Neural progenitor cell (in vitro differentiated cells): ENCODE measurements around the gene CARMIL1. TPM values are rescaled to one million over a fixed set of nuclear protein-coding genes. Genes with fewer than 3 reads are reported as not detected.

ENCODE experiments used
- DNase-seq: peaks from one replicate; pipeline ENCODE4 v3.0.0-alpha.2; 2016; ENCODE audit warnings: low spot score
- H2AFZ ChIP-seq: fragments of 200-600 bp; sonication (generic); replicated peaks from 2 replicates; pipeline ENCODE4 v1.6.1; 2016; ENCODE audit warnings: antibody characterized with exemption
- H3F3A ChIP-seq: fragments of 200-600 bp; sonication (generic); 2 replicates; pipeline ENCODE4 v1.6.1; 2016; ENCODE audit warnings: antibody characterized with exemption, low read depth
- H3K27ac ChIP-seq: fragments of 200-600 bp; sonication (generic); 2 replicates; pipeline ENCODE4 v1.5.1; 2016; ENCODE audit warnings: mild to moderate bottlenecking
- H3K27me3 ChIP-seq: fragments of 200-600 bp; sonication (generic); 2 replicates; pipeline ENCODE4 v1.6.1; 2016; ENCODE audit warnings: mild to moderate bottlenecking, moderate library complexity
- H3K36me3 ChIP-seq: fragments of 200-600 bp; sonication (generic); 2 replicates; pipeline ENCODE4 v1.5.1; 2016
- H3K4me1 ChIP-seq: fragments of 200-600 bp; sonication (generic); 2 replicates; pipeline ENCODE4 v1.6.1; 2016; ENCODE audit warnings: mixed run types
- H3K4me2 ChIP-seq: fragments of 200-600 bp; sonication (generic); 2 replicates; pipeline ENCODE4 v1.6.1; 2016
- H3K4me3 ChIP-seq: fragments of 200-600 bp; sonication (generic); 2 replicates; pipeline ENCODE4 v1.5.1; 2016
- H3K79me2 ChIP-seq: fragments of 200-600 bp; sonication (generic); 2 replicates; pipeline ENCODE4 v1.6.1; 2016; ENCODE audit warnings: low read depth
- H3K9ac ChIP-seq: fragments of 200-600 bp; sonication (generic); 2 replicates; pipeline ENCODE4 v1.6.1; 2016
- H3K9me3 ChIP-seq: fragments of 200-600 bp; sonication (generic); 2 replicates; pipeline ENCODE4 v1.5.1; 2016; ENCODE audit warnings: low read depth
- H4K20me1 ChIP-seq: fragments of 200-600 bp; sonication (generic); 2 replicates; pipeline ENCODE4 v1.6.1; 2016; ENCODE audit warnings: low read depth
- H3K27ac Mint-ChIP-seq: 3 replicates; pipeline ENCODE4 v1.8.0; 2021; ENCODE audit warnings: mixed read lengths
- H3K27me3 Mint-ChIP-seq: 2 replicates; pipeline ENCODE4 v1.8.0; 2022; ENCODE audit warnings: low read depth, mild to moderate bottlenecking, inconsistent platforms, moderate library complexity, mixed read lengths; ENCODE audit not compliant: insufficient read depth
- H3K36me3 Mint-ChIP-seq: 3 replicates; pipeline ENCODE4 v1.8.0; 2021; ENCODE audit warnings: mixed read lengths
- H3K4me1 Mint-ChIP-seq: 3 replicates; pipeline ENCODE4 v1.8.0; 2021; ENCODE audit warnings: mixed read lengths
- H3K4me3 Mint-ChIP-seq: 3 replicates; pipeline ENCODE4 v1.8.0; 2021; ENCODE audit warnings: mild to moderate bottlenecking, moderate library complexity, mixed read lengths
- H3K9me3 Mint-ChIP-seq: 3 replicates; pipeline ENCODE4 v1.8.0; 2020; ENCODE audit warnings: mixed read lengths
- EZH2 ChIP-seq: fragments of 200-600 bp; sonication (generic); IDR thresholded peaks from 2 replicates; pipeline ENCODE4 v1.6.1; 2017; ENCODE audit warnings: antibody characterized with exemption, mild to moderate bottlenecking, moderate library complexity
- EZH2phosphoT487 ChIP-seq: fragments of 200-600 bp; sonication (generic); IDR thresholded peaks from 2 replicates; pipeline ENCODE4 v1.6.1; 2017; ENCODE audit warnings: antibody characterized with exemption
- total RNA-seq: library from RNA; depleted of rRNA; stranded (reverse); fragments of >200 nt; gene quantifications from 2 replicates; pipeline ENCODE4 v1.2.3, GENCODE V29; 2015; ENCODE audit warnings: low replicate concordance
- TF ChIP-seq, protein P1 (sequence below): fragments of 200-600 bp; sonication (generic); IDR thresholded peaks from 2 replicates; pipeline ENCODE4 v1.5.1; 2017; ENCODE audit warnings: antibody characterized with exemption, mild to moderate bottlenecking

Gene CARMIL1
- total RNA-seq, 1 donor from 2014 or later, result 13.3 TPM

DNA sequence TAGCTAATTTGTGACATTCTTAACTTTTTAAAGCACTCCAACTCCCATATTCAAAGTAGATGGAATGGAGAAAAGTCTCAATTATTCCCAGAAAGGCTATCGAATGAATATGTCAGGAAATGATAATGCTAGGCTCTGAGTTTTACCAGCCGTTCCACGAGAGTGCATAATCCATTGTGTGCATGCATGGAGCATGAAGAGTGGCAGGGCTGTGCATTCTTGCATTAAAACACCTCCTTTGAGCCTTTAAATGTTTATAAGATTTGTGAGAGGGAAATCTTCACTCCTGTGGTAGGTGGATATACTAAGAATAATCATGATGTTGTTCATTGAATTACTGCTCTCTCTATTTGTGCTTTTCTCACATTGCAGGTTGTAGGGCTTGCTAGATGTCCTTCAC, 178.3 kb downstream of the CARMIL1 start:
- peaks cover 2% of the 10 kb centered on the region for H3K36me3 Mint-ChIP-seq
- Histone ChIP-seq H2AFZ (no peak overlapping the region), H3K27ac (no peak overlapping the region), H3K9me3 (no peaks in the 10 kb centered on the region), H3K4me2 (no peak overlapping the region), H3F3A (peaks cover 14% of the 10 kb centered on the region), H3K36me3 (no peaks in the 10 kb centered on the region), H3K4me1 (peaks cover 18% of the 10 kb centered on the region), H3K27me3 (no peaks in the 10 kb centered on the region), H4K20me1 (no peaks in the 10 kb centered on the region), H3K9ac (no peak overlapping the region), H3K4me3 (no peak overlapping the region), H3K79me2 (no peaks in the 10 kb centered on the region)
- H3K27ac Mint-ChIP-seq, result no peak overlapping the region
- H3K9me3 Mint-ChIP-seq, result no peaks in the 10 kb centered on the region
- H3K27me3 Mint-ChIP-seq, result peaks cover 4% of the 10 kb centered on the region
- DNase-seq, result no peak
- peaks cover 38% of the 10 kb centered on the region for H3K4me1 Mint-ChIP-seq
- H3K4me3 Mint-ChIP-seq, result no peak overlapping the region
- no peak for TF ChIP-seq EZH2phosphoT487
- no peak for TF ChIP-seq EZH2
- TF ChIP-seq, protein P1, sequence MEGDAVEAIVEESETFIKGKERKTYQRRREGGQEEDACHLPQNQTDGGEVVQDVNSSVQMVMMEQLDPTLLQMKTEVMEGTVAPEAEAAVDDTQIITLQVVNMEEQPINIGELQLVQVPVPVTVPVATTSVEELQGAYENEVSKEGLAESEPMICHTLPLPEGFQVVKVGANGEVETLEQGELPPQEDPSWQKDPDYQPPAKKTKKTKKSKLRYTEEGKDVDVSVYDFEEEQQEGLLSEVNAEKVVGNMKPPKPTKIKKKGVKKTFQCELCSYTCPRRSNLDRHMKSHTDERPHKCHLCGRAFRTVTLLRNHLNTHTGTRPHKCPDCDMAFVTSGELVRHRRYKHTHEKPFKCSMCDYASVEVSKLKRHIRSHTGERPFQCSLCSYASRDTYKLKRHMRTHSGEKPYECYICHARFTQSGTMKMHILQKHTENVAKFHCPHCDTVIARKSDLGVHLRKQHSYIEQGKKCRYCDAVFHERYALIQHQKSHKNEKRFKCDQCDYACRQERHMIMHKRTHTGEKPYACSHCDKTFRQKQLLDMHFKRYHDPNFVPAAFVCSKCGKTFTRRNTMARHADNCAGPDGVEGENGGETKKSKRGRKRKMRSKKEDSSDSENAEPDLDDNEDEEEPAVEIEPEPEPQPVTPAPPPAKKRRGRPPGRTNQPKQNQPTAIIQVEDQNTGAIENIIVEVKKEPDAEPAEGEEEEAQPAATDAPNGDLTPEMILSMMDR, result no peak

DNA sequence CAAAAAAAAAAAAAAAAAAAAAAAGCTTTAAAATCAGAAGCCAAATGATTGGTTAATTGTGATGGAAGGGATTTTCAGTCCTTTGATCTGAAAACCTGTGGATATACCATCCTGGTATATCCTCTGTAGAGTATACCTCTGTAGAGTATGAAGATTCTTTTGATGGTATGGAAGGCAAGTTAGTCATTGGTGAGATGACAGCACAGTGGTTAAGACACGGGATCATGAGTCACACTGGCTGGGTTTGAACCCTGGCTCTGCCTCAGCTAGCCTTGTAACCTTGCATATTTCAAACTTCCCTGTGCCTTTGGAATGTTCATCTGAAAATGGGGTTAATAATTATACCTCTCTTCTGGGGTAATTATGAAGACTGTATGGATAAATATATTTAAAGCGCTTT, 179.3 kb downstream of the CARMIL1 start:
- Histone ChIP-seq H3K36me3 (no peaks in the 10 kb centered on the region), H3F3A (peaks cover 23% of the 10 kb centered on the region), H3K4me2 (no peak overlapping the region), H3K79me2 (no peaks in the 10 kb centered on the region), H4K20me1 (no peaks in the 10 kb centered on the region), H3K27ac (no peak overlapping the region), H3K9me3 (no peaks in the 10 kb centered on the region), H3K27me3 (no peaks in the 10 kb centered on the region), H2AFZ (no peak overlapping the region), H3K4me3 (no peak overlapping the region), H3K4me1 (peaks cover 27% of the 10 kb centered on the region), H3K9ac (no peak overlapping the region)
- DNase-seq, result no peak
- Mint-ChIP-seq H3K9me3 (no peaks in the 10 kb centered on the region), H3K4me3 (no peak overlapping the region), H3K36me3 (peaks cover 3% of the 10 kb centered on the region), H3K4me1 (peaks cover 42% of the 10 kb centered on the region), H3K27ac (no peak overlapping the region), H3K27me3 (peaks cover 4% of the 10 kb centered on the region)
- TF ChIP-seq, protein P1, result no peak

DNA sequence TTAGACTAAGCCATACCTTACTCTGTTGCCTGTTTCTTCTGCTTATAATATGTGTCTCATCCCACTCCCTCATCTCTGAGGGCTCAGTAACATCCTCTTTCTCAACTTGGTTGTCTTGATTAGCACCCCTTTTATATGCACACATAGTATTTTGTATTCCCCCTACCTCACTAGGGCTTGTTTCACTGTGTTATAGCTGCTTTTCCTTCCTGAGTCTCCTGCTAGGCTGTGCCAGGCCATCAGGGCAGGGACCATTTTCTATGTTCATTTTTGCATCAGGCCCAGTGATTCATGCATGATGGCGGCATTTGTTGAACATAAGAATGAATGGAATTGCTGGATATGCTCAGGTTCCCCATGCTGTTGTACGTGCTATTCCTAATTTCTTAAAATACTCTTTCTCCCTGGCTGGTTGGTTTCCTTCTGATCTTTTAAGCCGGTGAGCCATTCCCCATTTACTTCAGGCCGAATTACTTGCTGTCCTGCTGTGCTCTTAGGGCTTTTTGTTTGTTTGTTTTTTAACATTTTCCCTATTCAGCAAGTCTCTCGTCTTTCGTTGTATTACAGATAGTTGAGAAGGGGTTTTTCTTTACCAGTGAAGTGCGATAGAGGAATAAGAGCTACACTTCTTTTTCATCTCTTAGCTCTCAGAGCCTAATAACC, 183.2 kb downstream of the CARMIL1 start:
- Histone ChIP-seq H3K27me3 (no peaks in the 10 kb centered on the region), H3K9me3 (no peaks in the 10 kb centered on the region), H3K4me3 (peak overlapping the region; percentile 17), H3K4me1 (peaks cover 27% of the 10 kb centered on the region), H4K20me1 (no peaks in the 10 kb centered on the region), H3K9ac (no peak overlapping the region), H3K36me3 (no peaks in the 10 kb centered on the region), H3K27ac (peak overlapping the region; percentile 69), H3K4me2 (peak overlapping the region; percentile 61), H3K79me2 (no peaks in the 10 kb centered on the region), H3F3A (peaks cover 24% of the 10 kb centered on the region), H2AFZ (no peak overlapping the region)
- H3K36me3 Mint-ChIP-seq, result peaks cover 4% of the 10 kb centered on the region
- H3K4me1 Mint-ChIP-seq, result peaks cover 27% of the 10 kb centered on the region
- H3K27me3 Mint-ChIP-seq, result peaks cover 4% of the 10 kb centered on the region
- peak; percentile 79 for DNase-seq
- TF ChIP-seq EZH2phosphoT487 (no peak), EZH2 (no peak)
- TF ChIP-seq, protein P1, result no peak
- peak overlapping the region; percentile 57 for H3K27ac Mint-ChIP-seq
- H3K4me3 Mint-ChIP-seq, result peak overlapping the region; percentile 4
- H3K9me3 Mint-ChIP-seq, result no peaks in the 10 kb centered on the region
